Hepatocyte (in vitro differentiated cells): ENCODE measurements around the gene LRRC43.

ENCODE experiments used
- CTCF ChIP-seq: fragments of 200-600 bp; sonication (generic); IDR thresholded peaks from 2 replicates; pipeline ENCODE4 v1.5.1; 2016; ENCODE audit warnings: antibody characterized with exemption, mild to moderate bottlenecking; ENCODE audit not compliant: poor library complexity
- EZH2 ChIP-seq: fragments of 200-600 bp; sonication (generic); IDR thresholded peaks from 2 replicates; pipeline ENCODE4 v1.6.1; 2016; ENCODE audit warnings: antibody characterized with exemption, mild to moderate bottlenecking, borderline replicate concordance
- EZH2phosphoT487 ChIP-seq: fragments of 200-600 bp; sonication (generic); IDR thresholded peaks from one replicate; pipeline ENCODE4 v1.6.1; 2018; ENCODE audit warnings: antibody characterized with exemption, mild to moderate bottlenecking, low read depth, moderate library complexity; ENCODE audit not compliant: unreplicated experiment, severe bottlenecking

- TF ChIP-seq CTCF (no peak), EZH2phosphoT487 (no peak), EZH2 (no peak)
Observed at GRCh38 chr12:122142857-122143256, 40.1 kb upstream of the LRRC43 start.
